Smooth muscle cell (in vitro differentiated cells): Measurements from ENCODE around the gene EPHX1. TPM values are rescaled to one million over a fixed set of nuclear protein-coding genes. Genes with fewer than 3 reads are reported as not detected.

ENCODE experiments used
- DNase-seq: peaks from one replicate; lab custom pipeline; 2025; ENCODE audit not compliant: unreplicated experiment; lab: John Stamatoyannopoulos, UW
- H2AFZ ChIP-seq: fragments of 200-600 bp; sonication (generic); 2 replicates; pipeline ENCODE4 v1.6.0; 2016; ENCODE audit warnings: antibody characterized with exemption, low read depth, mild to moderate bottlenecking
- H3F3A ChIP-seq: fragments of 200-600 bp; sonication (generic); 2 replicates; pipeline ENCODE4 v1.6.0; 2017; ENCODE audit warnings: antibody characterized with exemption, low read depth
- H3K27ac ChIP-seq: fragments of 200-600 bp; sonication (generic); 2 replicates; pipeline ENCODE4 v1.5.1; 2016; ENCODE audit warnings: low read depth, mild to moderate bottlenecking
- H3K27me3 ChIP-seq: fragments of 200-600 bp; sonication (generic); 2 replicates; pipeline ENCODE4 v1.6.1; 2016; ENCODE audit warnings: low read depth, mild to moderate bottlenecking
- H3K36me3 ChIP-seq: fragments of 200-600 bp; sonication (generic); 2 replicates; pipeline ENCODE4 v1.5.1; 2016; ENCODE audit warnings: low read depth
- H3K4me1 ChIP-seq: fragments of 200-600 bp; sonication (generic); 2 replicates; pipeline ENCODE4 v1.5.1; 2016; ENCODE audit warnings: low read depth
- H3K4me2 ChIP-seq: fragments of 200-600 bp; sonication (generic); 2 replicates; pipeline ENCODE4 v1.6.0; 2016; ENCODE audit warnings: mild to moderate bottlenecking
- H3K4me3 ChIP-seq: fragments of 200-600 bp; sonication (generic); 2 replicates; pipeline ENCODE4 v1.5.1; 2016; ENCODE audit warnings: mild to moderate bottlenecking
- H3K79me2 ChIP-seq: fragments of 200-600 bp; sonication (generic); 2 replicates; pipeline ENCODE4 v1.6.0; 2016; ENCODE audit warnings: low read depth, mild to moderate bottlenecking
- H3K9ac ChIP-seq: fragments of 200-600 bp; sonication (generic); 2 replicates; pipeline ENCODE4 v1.6.0; 2016; ENCODE audit warnings: low read depth
- H3K9me3 ChIP-seq: fragments of 200-600 bp; sonication (generic); replicated peaks from 2 replicates; pipeline ENCODE4 v1.5.1; 2016; ENCODE audit warnings: low read depth
- H4K20me1 ChIP-seq: fragments of 200-600 bp; sonication (generic); 2 replicates; pipeline ENCODE4 v1.6.0; 2016; ENCODE audit warnings: low read depth
- CTCF ChIP-seq: fragments of 200-600 bp; sonication (generic); IDR thresholded peaks from 2 replicates; pipeline ENCODE4 v1.5.1; 2017; ENCODE audit warnings: borderline replicate concordance, mild to moderate bottlenecking, antibody characterized with exemption; ENCODE audit not compliant: insufficient read depth, poor library complexity, severe bottlenecking
- WGBS: methylation state at CpG from one replicate; pipeline ENCODE4 v1.1.7; 2016; ENCODE audit warnings: low lambda C conversion rate; 5-methylcytosine and 5-hydroxymethylcytosine counted together
- polyA plus RNA-seq: library from polyadenylated mRNA; unstranded; fragments of >200 nt; fragmentation: Nextera tagmentation; extraction: Ambion mirVana; gene quantifications from 2 replicates; pipeline ENCODE4 v1.2.1, GENCODE V29; 2016
- total RNA-seq: library from RNA; depleted of rRNA; stranded (reverse); fragments of >200 nt; gene quantifications from 2 replicates; pipeline ENCODE4 v1.2.3, GENCODE V29; 2014

The EPHX1 gene
- total and polyA plus RNA-seq, 2 experiments from 2014 or later: 16.1 to 22.2 TPM

GRCh38 chr1:225882694-225883615, 73.0 kb downstream of the EPHX1 start:
- Histone ChIP-seq H3K27ac (no peak overlapping the region), H3F3A (no peaks in the 10 kb centered on the region), H3K4me3 (peak overlapping the region; percentile 93), H4K20me1 (peaks cover 25% of the 10 kb centered on the region), H3K4me1 (no peaks in the 10 kb centered on the region), H3K79me2 (peaks cover 3% of the 10 kb centered on the region), H3K36me3 (no peaks in the 10 kb centered on the region), H3K4me2 (peak overlapping the region; percentile 91), H3K27me3 (peaks cover 6% of the 10 kb centered on the region), H3K9ac (peak overlapping the region; percentile 70), H2AFZ (peak overlapping the region; percentile 94), H3K9me3 (no peaks in the 10 kb centered on the region)
- WGBS: 11% methylated on average over 53 of the region's 63 CpGs
- TF ChIP-seq CTCF: peak; percentile 0
- peak; percentile 47 for DNase-seq

DNA sequence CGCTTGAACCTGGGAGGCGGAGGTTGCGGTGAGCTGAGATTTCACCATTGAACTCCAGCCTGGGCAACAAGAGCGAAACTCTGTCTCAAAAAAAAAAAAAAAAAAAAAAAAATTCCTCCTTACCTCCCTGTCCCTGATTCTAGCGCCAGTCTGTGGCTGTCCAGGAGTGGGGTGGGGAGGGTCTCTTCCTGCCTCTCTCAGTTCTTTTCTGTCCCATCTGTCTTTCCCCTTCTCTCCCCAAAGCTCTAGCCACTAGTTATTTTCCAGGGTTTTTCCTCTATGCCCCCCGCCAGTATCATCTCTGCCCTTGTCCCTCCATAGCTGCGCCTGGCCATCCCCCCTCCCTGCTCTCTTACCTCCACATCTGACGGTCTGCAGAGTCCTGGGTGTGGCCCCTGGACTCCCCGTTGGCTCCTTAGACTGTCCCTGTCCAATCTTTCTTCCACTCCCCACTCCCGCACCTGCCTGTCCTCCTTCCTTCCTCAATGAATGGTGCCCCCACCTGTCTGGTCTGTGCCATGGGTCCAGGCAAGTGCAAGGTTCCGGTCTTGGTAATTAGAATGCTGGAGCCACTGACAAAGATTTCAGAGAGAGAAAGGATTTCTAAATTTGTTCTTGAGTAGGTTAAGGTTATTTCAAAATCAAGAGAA, 73.8 kb downstream of the EPHX1 start:
- H3K4me2 ChIP-seq: peak overlapping the region; percentile 91
- 84% methylated on average over 7 of the region's 11 CpGs for WGBS

GRCh38 chr1:225885336-225885735, 75.4 kb downstream of the EPHX1 start:
- H3K4me1 ChIP-seq: no peaks in the 10 kb centered on the region
- no peak overlapping the region for H3K4me2 ChIP-seq
- peaks cover 5% of the 10 kb centered on the region for H4K20me1 ChIP-seq
- no peak overlapping the region for H3K9ac ChIP-seq
- H3K79me2 ChIP-seq: peaks cover under 1% of the 10 kb centered on the region
- H3K9me3 ChIP-seq: no peaks in the 10 kb centered on the region
- no peaks in the 10 kb centered on the region for H3F3A ChIP-seq
- H3K4me3 ChIP-seq: no peak overlapping the region
- no peak for DNase-seq
- 94% methylated on average over 6 of the region's 6 CpGs for WGBS
- no peak for TF ChIP-seq CTCF
- H2AFZ ChIP-seq: no peak overlapping the region
- H3K27ac ChIP-seq: no peak overlapping the region
- no peaks in the 10 kb centered on the region for H3K36me3 ChIP-seq
- H3K27me3 ChIP-seq: peaks cover 6% of the 10 kb centered on the region

More for the DNA sequence above, 73.8 kb downstream of the EPHX1 start:
- peaks cover 19% of the 10 kb centered on the region for H4K20me1 ChIP-seq
- peaks cover 3% of the 10 kb centered on the region for H3K79me2 ChIP-seq
- H3F3A ChIP-seq: no peaks in the 10 kb centered on the region
- H3K9ac ChIP-seq: no peak overlapping the region
- no peak overlapping the region for H2AFZ ChIP-seq
- no peaks in the 10 kb centered on the region for H3K36me3 ChIP-seq
- H3K27me3 ChIP-seq: peaks cover 6% of the 10 kb centered on the region
- peak overlapping the region; percentile 93 for H3K4me3 ChIP-seq
- no peak for DNase-seq
- H3K27ac ChIP-seq: no peak overlapping the region
- H3K4me1 ChIP-seq: no peaks in the 10 kb centered on the region
- TF ChIP-seq CTCF: no peak
- H3K9me3 ChIP-seq: no peaks in the 10 kb centered on the region
